Pancreas (tissue), 10 donors: ENCODE results near the gene CHST11. TPM values are rescaled to one million over a fixed set of nuclear protein-coding genes. Genes with fewer than 3 reads are reported as not detected.

Experiments
- ATAC-seq, 4 donors: fragments of 200-7000 bp; cut with Tn5 transposase; one replicate each; pipeline versions ENCODE4 v1.8.0 to v1.9.1; 2020; ENCODE audit warnings: mild to moderate bottlenecking in 4 of 4, moderate library complexity in 4 of 4
- DNase-seq, 6 donors: peaks; one replicate each; pipeline ENCODE4 v3.0.0-alpha.2; 2020
- FAIRE-seq: peaks from 2 replicates; lab custom pipeline; 2012; peaks lifted over from hg19 to GRCh38; lab: Jason Lieb, UNC
- H3K27ac ChIP-seq, 4 donors: fragments of 200-600 bp; sonication (generic); 1 replicate in 3 of 4; 2 replicates in 1 of 4; pipeline versions ENCODE4 v1.5.0 to v1.8.0; 2020
- H3K27me3 ChIP-seq, 4 donors: fragments of 200-600 bp; one replicate each; pipeline ENCODE4 v1.8.0; 2021
- H3K36me3 ChIP-seq, 3 donors: fragments of 200-600 bp; sonication (generic) in 1 of 3; one replicate each; pipeline versions ENCODE4 v1.5.0 to v1.8.0; 2020 to 2021
- H3K4me1 ChIP-seq, 3 donors: fragments of 200-600 bp; one replicate each; pipeline ENCODE4 v1.8.0; 2021
- H3K4me3 ChIP-seq, 4 donors: fragments of 200-600 bp; sonication (generic) in 2 of 4; one replicate each; pipeline versions ENCODE4 v1.5.0 to v1.8.0; 2020 to 2021
- H3K9me3 ChIP-seq, 4 donors: fragments of 200-600 bp; one replicate each; pipeline ENCODE4 v1.8.0; 2021
- whole genome bisulfite sequencing, 2 donors: extraction: QIAGEN DNeasy Blood & Tissue Kit; methylation state at CpG; one replicate each; pipeline ENCODE4 v1.1.7; 2013; 5-methylcytosine and 5-hydroxymethylcytosine counted together
- intact Hi-C, 3 donors: fragments of 100-400 bp; cut with DNase I; formaldehyde crosslinking; loops; one replicate each; pipeline versions ENCODE4 v1.11.1 to v1.14.2; 2022
- polyA plus RNA-seq, 2 donors: library from polyadenylated mRNA; stranded (reverse); fragments of 200-250 nt; gene quantifications; one replicate each; pipeline ENCODE4 v1.2.3, GENCODE V29; 2013
- total RNA-seq, 6 donors: library from RNA; stranded (reverse); fragmentation: NEBNext Ultra II Directional in 4 of 6; extraction: Animal tissue kit (Norgen Biotek cat#: 25700) in 4 of 6; gene quantifications; one replicate each; pipeline versions ENCODE4 v1.2.1 to v1.2.4, GENCODE V29; 2021 to 2023
- TF ChIP-seq, protein P1 (sequence below), 4 donors: fragments of 200-600 bp; sonication (generic) in 3 of 4; IDR thresholded peaks; one replicate each; pipeline versions ENCODE4 v1.5.0 to v1.8.0; 2021; ENCODE audit warnings: antibody characterized with exemption in 4 of 4
- donor health status: healthy with polysubstance abuse.
- donor health status: DM: no; HTN: no; CAD: no; lungs with moderate emphysema.
- donor health status: DM: no; HTN: no; CAD: no.
- donor health status: control.
- donor health status: control.
- donor health status: Bipolar disorder and iron deficiency.
- donor health status: DM: yes; HTN: yes; CAD: no.
- donor health status: DM: no; HTN: no; CAD: no.
- donor health status: DM: no; HTN: no; CAD: no.
- donor health status: DM: yes; HTN: yes; CAD: no.

CHST11 gene
- total and polyA plus RNA-seq, 8 donors = 1.1 to 14.8 (median 7.8) TPM

DNA sequence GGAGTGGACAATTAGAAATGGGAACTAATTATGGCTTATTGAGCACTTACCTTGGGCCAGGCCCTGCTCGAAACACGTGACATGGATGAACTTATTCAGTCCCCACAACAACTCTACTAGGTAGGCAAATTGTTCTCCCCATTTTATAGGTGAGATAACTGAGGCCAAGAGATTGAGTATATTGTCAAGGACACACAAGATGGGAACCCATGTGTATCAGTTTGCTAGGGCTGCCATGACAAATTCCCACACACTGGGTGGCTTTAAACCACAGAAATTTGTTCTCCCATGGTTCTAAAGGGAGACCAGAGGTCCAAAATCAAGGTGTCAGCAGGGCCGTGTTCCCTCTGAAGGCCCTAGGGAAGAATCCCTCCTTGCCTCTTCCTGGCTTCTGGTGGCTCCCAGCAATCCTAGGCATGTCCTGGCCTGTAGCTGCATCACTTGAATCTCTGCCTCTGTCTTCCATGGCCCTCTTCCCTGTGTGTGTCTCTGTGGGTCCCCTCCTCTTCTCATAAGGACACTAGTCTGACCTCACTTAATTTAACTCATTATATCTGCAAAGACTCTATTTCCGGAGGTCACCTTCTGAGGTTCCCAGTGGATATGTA is 128.8 kb downstream of the CHST11 start:
- no peak for FAIRE-seq
- no peak for ATAC-seq
- TF ChIP-seq, protein P1, sequence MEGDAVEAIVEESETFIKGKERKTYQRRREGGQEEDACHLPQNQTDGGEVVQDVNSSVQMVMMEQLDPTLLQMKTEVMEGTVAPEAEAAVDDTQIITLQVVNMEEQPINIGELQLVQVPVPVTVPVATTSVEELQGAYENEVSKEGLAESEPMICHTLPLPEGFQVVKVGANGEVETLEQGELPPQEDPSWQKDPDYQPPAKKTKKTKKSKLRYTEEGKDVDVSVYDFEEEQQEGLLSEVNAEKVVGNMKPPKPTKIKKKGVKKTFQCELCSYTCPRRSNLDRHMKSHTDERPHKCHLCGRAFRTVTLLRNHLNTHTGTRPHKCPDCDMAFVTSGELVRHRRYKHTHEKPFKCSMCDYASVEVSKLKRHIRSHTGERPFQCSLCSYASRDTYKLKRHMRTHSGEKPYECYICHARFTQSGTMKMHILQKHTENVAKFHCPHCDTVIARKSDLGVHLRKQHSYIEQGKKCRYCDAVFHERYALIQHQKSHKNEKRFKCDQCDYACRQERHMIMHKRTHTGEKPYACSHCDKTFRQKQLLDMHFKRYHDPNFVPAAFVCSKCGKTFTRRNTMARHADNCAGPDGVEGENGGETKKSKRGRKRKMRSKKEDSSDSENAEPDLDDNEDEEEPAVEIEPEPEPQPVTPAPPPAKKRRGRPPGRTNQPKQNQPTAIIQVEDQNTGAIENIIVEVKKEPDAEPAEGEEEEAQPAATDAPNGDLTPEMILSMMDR (IDR thresholded peaks at IDR 0.05) = no peak
- Histone ChIP-seq H3K27ac (no peak overlapping the region), H3K36me3 (no peaks in the 10 kb centered on the region), H3K9me3 (no peaks in the 10 kb centered on the region), H3K4me1 (no peaks in the 10 kb centered on the region), H3K27me3 (no peaks in the 10 kb centered on the region), H3K4me3 (no peak overlapping the region)
- no peak for DNase-seq
- intact Hi-C loops = no loop called here
- 96 to 98% methylated on average over 4 of the region's 4 CpGs for WGBS, 2 donors

DNA sequence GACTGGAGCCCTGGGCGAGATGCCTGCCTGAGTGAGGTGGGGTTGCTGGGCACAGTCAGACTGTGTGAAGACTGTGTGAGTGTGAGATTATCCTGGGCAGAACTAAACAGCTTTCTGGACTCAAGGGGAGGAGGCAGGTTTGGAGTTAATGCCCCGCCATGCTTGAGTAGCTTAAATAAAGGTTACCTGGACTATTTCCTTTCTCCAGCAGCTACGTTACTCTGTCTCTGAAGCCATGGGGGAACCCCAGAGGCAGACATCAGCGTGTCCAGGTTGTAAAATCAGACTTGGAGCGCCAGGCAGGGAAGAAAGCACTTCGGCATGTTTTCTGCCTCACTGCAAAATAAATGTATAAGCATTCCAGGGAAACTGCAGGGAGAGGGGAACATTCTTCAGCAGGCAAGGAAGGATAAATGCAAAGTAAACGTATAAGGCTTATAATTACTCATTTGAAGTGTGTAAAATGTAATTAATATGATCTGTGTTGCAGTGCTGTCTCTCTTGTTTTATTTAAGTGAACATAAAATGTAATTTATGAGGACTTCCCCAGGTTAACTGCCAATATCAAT is 129.7 kb downstream of the CHST11 start:
- 75 to 81% methylated on average over 7 of the region's 7 CpGs for WGBS, 2 donors
- Histone ChIP-seq H3K27ac (no peak overlapping the region), H3K9me3 (no peaks in the 10 kb centered on the region), H3K4me1 (no peaks in the 10 kb centered on the region), H3K27me3 (no peaks in the 10 kb centered on the region), H3K4me3 (no peak overlapping the region), H3K36me3 (no peaks in the 10 kb centered on the region)
- FAIRE-seq (no peak), ATAC-seq (no peak), DNase-seq (no peak)
- TF ChIP-seq, protein P1 (IDR thresholded peaks at IDR 0.05) = no peak
- intact Hi-C loops = no loop called here

DNA sequence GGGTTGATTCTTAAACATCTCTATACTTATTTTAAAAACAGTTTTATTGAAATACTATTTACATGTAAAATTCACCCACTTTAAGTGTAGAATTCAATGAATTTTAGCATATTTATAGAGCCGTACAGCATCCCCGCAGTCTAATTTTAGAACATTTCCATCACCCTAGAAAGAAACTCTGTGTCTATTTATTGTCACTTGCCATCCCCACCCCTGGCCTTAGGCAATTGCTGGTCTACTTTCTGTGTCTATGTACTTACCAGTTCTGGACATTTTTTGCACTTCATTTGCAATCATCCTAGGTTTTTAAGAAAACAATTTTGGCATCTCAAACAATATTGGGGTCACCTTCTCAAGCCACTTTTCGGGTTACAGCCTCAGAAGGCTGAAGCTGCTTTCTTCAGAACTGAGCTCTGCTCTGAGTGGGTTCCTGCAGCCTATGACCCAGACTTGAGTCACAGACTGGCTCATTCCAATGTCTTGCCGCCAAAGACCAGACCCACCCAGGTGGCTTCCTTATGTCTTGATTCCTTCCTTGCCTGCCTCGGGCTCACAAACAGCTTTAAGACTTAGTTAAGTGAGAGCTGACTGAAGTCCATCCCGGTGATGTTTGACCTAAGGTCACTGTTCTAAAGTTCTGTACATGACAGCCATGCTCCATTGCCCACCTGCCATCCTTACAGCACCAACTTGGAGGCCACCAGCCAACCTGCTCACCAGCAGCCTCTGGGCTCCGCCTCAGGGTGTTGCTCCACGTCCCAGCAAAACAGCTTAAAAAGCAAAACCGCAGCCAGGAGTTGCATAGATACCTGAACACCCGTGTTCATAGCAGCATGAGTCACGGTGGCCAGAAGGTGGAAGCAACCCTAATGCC is 131.5 kb downstream of the CHST11 start:
- no peaks in the 10 kb centered on the region for H3K4me1 ChIP-seq
- 94 to 95% methylated on average over 11 of the region's 11 CpGs for whole genome bisulfite sequencing, 2 donors
- no peak overlapping the region for H3K27ac ChIP-seq
- DNase-seq (no peak), ATAC-seq (no peak), FAIRE-seq (no peak)
- intact Hi-C loops = no loop called here
- TF ChIP-seq, protein P1 (IDR thresholded peaks at IDR 0.05) = no peak
- no peaks in the 10 kb centered on the region for H3K27me3 ChIP-seq
- no peaks in the 10 kb centered on the region for H3K36me3 ChIP-seq
- H3K9me3 ChIP-seq = no peaks in the 10 kb centered on the region
- no peak overlapping the region for H3K4me3 ChIP-seq

DNA sequence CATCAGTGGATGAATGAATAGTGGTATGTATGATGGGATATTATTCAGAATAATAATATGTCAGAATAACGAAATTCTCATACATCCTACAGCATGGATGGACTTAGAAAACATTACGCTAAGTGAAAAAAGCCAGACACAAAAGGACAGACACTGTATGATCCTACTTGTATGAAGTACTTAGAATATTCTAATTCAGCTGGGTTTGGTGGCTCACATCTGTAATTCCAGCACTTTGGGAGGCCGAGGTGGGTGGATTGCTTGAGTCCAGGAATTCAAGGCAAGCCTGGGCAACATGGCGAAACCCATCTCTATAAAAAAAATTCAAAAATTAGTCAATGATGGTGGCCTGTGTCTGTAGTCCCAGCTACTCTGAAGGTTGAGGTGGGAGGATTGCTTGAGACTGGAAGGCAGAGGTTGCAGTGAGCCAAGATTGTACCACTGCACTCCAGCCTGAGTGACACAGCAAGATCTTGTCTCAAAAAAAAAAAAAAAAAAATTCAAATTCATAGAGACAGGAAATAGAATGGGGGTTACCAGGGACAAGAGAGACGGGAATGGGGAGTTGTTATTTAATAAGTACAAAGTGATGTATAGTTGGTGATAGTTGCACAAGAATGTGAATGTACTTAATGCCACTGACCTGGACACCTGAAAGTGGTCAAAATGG is 132.3 kb downstream of the CHST11 start:
- no peak for FAIRE-seq
- intact Hi-C loops = no loop called here
- H3K9me3 ChIP-seq = no peaks in the 10 kb centered on the region
- WGBS, 2 donors = 78% methylated on average over 5 of the region's 5 CpGs
- no peaks in the 10 kb centered on the region for H3K4me1 ChIP-seq
- ATAC-seq = no peak
- no peak overlapping the region for H3K27ac ChIP-seq
- TF ChIP-seq, protein P1 (IDR thresholded peaks at IDR 0.05) = no peak
- DNase-seq = no peak
- no peak overlapping the region for H3K4me3 ChIP-seq
- H3K27me3 ChIP-seq = no peaks in the 10 kb centered on the region
- no peaks in the 10 kb centered on the region for H3K36me3 ChIP-seq
